Transverse colon (tissue), 4 donors: ENCODE measurements around the gene AGPS. TPM values are rescaled to one million over a fixed set of nuclear protein-coding genes. Genes with fewer than 3 reads are reported as not detected.

ENCODE experiments used
- DNase-seq: peaks from one replicate; pipeline ENCODE4 v3.0.0-alpha.2; 2019
- H3K27ac ChIP-seq, 4 donors: fragments of 200-600 bp; sonication (generic); 2 replicates each; pipeline ENCODE4 v1.5.1; 2016 to 2018; ENCODE audit warnings: inconsistent platforms in 4 of 4
- H3K27me3 ChIP-seq: fragments of 200-600 bp; sonication (generic); 2 replicates; pipeline ENCODE4 v1.5.1; 2017; ENCODE audit warnings: inconsistent platforms
- H3K36me3 ChIP-seq, 4 donors: fragments of 200-600 bp; sonication (generic); 2 replicates each; pipeline ENCODE4 v1.5.1; 2017 to 2019; ENCODE audit warnings: inconsistent platforms in 4 of 4
- H3K4me1 ChIP-seq, 4 donors: fragments of 200-600 bp; sonication (generic); 2 replicates each; pipeline ENCODE4 v1.5.1; 2017 to 2020; ENCODE audit warnings: inconsistent platforms in 4 of 4
- H3K4me3 ChIP-seq, 4 donors: fragments of 200-600 bp; sonication (generic); 1 replicate in 1 of 4; 2 replicates in 3 of 4; pipeline versions ENCODE4 v1.5.1 to v1.6.1; 2017 to 2019; ENCODE audit warnings: inconsistent platforms in 4 of 4
- H3K9me3 ChIP-seq, 2 donors: fragments of 200-600 bp; sonication (generic); 2 replicates each; pipeline ENCODE4 v1.5.1; 2017 to 2019; ENCODE audit warnings: inconsistent platforms in 2 of 2
- EP300 ChIP-seq: sonication (generic); formaldehyde crosslinking; IDR thresholded peaks from one replicate; pipeline ENCODE4 v1.6.1; 2017; ENCODE audit warnings: antibody characterized with exemption, low read depth
- POLR2A ChIP-seq: fragments of 450-650 bp; IDR thresholded peaks from one replicate; pipeline ENCODE4 v1.6.1; 2016; ENCODE audit warnings: antibody characterized with exemption, mild to moderate bottlenecking, moderate library complexity
- POLR2AphosphoS5 ChIP-seq, 3 donors: sonication (generic); formaldehyde crosslinking; IDR thresholded peaks; one replicate each; pipeline ENCODE4 v1.6.1; 2016; ENCODE audit warnings: antibody characterized with exemption in 3 of 3
- WGBS, 2 donors: methylation state at CpG; one replicate each; pipeline ENCODE4 v1.1.5; 2018; ENCODE audit warnings: low coverage in 1 of 2; 5-methylcytosine and 5-hydroxymethylcytosine counted together
- in situ Hi-C, 4 donors: fragments of 200-750 bp; cut with MboI; loops; one replicate each; pipeline versions ENCODE4 v1.15.0 to v1.15.1; 2017; ENCODE audit warnings: low sequenced_read_pairs in 3 of 4, low pct_ligation_motif_present in 1 of 4, low pct_unique_long_range_greater_than_20kb in 1 of 4
- intact Hi-C: fragments of 100-400 bp; cut with DNase I; formaldehyde crosslinking; loops from one replicate; pipeline ENCODE4 v1.15.1; 2023; ENCODE audit warnings: low total_unique reads
- total RNA-seq, 4 donors: library from RNA; depleted of rRNA; stranded (reverse); fragments of >200 nt; gene quantifications; one replicate each; pipeline ENCODE4 v1.1.0, GENCODE V29; 2016
- TF ChIP-seq, protein P1 (sequence below), 5 experiments: fragments of 200-600 bp in 3 of 5; fragments of 450-650 bp in 2 of 5; sonication (generic) in 3 of 5; IDR thresholded peaks; 1 replicate in 2 of 5; 2 replicates in 3 of 5; pipeline ENCODE4 v1.5.1; 2016 to 2017; ENCODE audit warnings: antibody characterized with exemption in 5 of 5, inconsistent platforms in 3 of 5, mild to moderate bottlenecking in 2 of 5, moderate library complexity in 1 of 5

The AGPS gene
- total RNA-seq, 4 donors from 2014 or later, result 15.0 to 81.6 (median 58.1) TPM

DNA sequence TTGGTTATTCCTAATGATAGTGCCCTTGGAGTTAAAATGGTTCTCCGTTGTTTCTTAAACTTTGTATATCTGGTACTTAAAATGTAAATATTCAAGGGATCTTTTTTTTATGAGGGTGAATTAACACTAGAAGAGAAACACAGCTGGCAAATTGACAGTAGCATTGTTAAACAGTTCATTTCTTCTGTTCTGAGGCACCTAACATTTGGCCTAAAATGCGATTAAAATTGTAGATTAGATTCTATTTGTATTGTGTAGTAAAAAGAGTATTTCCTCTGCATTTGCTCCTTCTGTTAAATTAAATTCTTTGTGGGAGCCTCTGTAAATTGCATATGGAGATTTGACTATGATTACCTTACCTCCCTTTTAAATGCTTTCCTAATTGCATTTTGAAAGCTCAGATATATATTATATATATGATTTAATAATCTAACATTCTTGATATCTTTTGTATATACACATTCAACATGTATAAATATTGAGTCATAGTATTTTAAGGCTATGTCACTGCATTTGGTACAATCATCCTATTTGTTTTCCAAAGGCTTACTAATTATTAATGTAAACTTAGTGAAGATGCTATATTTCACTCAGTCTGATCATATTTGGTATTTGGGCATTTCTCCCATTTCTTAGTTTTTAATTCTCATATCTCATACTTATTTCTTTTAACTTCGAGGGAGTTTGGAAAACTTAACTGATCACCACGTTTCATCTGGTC lies 124.4 kb downstream of the AGPS start:
- in situ Hi-C loops (no loop called here), intact Hi-C loops (no loop called here)
- Histone ChIP-seq H3K4me3 (no peak overlapping the region), H3K4me1 (peaks cover 0 to 19% (median 12%) of the 10 kb centered on the region in 4 donors), H3K9me3 (no peaks in the 10 kb centered on the region), H3K27me3 (no peaks in the 10 kb centered on the region), H3K27ac (no peak overlapping the region), H3K36me3 (peaks cover 0 to 16% (median 2%) of the 10 kb centered on the region in 4 donors)
- no peak for DNase-seq
- TF ChIP-seq POLR2A (no peak), POLR2AphosphoS5 (IDR thresholded peaks at IDR 0.05) (no peak), EP300 (no peak)
- TF ChIP-seq, protein P1, sequence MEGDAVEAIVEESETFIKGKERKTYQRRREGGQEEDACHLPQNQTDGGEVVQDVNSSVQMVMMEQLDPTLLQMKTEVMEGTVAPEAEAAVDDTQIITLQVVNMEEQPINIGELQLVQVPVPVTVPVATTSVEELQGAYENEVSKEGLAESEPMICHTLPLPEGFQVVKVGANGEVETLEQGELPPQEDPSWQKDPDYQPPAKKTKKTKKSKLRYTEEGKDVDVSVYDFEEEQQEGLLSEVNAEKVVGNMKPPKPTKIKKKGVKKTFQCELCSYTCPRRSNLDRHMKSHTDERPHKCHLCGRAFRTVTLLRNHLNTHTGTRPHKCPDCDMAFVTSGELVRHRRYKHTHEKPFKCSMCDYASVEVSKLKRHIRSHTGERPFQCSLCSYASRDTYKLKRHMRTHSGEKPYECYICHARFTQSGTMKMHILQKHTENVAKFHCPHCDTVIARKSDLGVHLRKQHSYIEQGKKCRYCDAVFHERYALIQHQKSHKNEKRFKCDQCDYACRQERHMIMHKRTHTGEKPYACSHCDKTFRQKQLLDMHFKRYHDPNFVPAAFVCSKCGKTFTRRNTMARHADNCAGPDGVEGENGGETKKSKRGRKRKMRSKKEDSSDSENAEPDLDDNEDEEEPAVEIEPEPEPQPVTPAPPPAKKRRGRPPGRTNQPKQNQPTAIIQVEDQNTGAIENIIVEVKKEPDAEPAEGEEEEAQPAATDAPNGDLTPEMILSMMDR (IDR thresholded peaks at IDR 0.05), result no peak
- WGBS, 2 donors, result 65 to 84% methylated on average over 2 to 4 of the region's 4 CpGs

DNA sequence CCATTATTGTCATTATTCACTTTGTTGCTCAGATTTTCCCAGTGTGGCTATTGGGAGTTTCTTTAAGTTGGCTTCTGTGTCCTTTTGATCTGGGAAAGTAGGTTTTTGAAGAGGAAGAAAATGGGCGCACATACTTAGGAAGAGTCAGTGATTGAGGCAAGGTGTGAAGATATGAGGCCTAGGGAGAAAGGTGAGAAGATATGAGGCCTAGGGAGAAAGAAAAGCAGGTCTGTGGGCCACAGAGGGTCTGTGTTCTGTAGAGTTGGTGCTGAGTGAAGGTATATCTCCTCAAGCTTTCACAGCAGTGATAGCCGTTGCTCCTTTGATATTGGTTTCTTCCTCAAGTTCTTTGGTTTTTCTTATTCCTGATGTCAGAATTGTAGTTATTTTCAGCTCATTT lies 126.2 kb downstream of the AGPS start:
- intact Hi-C loops (no loop called here), in situ Hi-C loops (no loop called here)
- peaks cover 0 to 16% (median 1%) of the 10 kb centered on the region in 4 donors for H3K36me3 ChIP-seq
- no peaks in the 10 kb centered on the region for H3K9me3 ChIP-seq
- DNase-seq, result no peak
- no peak overlapping the region for H3K4me3 ChIP-seq
- no peaks in the 10 kb centered on the region for H3K27me3 ChIP-seq
- peaks cover 0 to 19% (median 12%) of the 10 kb centered on the region in 4 donors for H3K4me1 ChIP-seq
- H3K27ac ChIP-seq, result no peak overlapping the region
- 96 to 100% methylated on average over 2 of the region's 2 CpGs for WGBS, 2 donors
- TF ChIP-seq POLR2AphosphoS5 (IDR thresholded peaks at IDR 0.05), result no peak
- no peak for TF ChIP-seq EP300
- TF ChIP-seq, protein P1 (IDR thresholded peaks at IDR 0.05), result no peak
- no peak for TF ChIP-seq POLR2A

DNA sequence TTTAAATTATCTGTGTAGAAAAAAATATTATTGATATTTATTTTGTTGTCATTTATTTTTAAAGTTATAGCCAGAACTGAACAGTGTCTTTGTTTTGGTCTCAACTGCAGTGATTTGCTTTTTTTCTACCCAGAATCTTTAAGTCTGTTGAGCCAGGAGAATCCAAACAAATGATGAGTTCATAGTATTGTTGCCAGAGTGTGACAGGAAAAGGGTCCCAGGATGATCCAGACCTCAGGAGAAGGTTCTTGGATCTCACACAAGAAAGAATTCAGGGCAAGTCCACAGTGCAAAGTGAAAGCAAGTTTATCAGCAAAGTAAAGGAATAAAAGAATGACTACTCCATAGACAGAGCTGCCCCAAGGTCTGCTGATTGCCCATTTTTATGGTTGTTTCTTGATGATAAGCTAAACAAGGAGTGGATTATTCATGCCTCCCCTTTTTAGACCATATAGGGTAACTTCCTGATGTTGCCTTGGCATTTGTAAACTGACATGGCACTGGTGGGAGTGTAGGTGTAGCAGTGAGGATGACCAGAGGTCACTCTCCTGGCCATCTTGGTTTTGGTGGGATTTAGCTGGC lies 127.1 kb downstream of the AGPS start:
- in situ Hi-C loops, result no loop called here
- Histone ChIP-seq H3K27me3 (no peaks in the 10 kb centered on the region), H3K4me1 (peaks cover 0 to 19% (median 12%) of the 10 kb centered on the region in 4 donors), H3K27ac (peak overlapping the region; percentile 26 to 47 (median 32)), H3K4me3 (no peak overlapping the region), H3K9me3 (no peaks in the 10 kb centered on the region), H3K36me3 (peaks cover 0 to 11% (median 0%) of the 10 kb centered on the region in 4 donors)
- DNase-seq, result peak; percentile 11
- intact Hi-C loops, result no loop called here
- TF ChIP-seq POLR2AphosphoS5 (IDR thresholded peaks at IDR 0.05) (no peak), EP300 (no peak), POLR2A (no peak)
- TF ChIP-seq, protein P1 (IDR thresholded peaks at IDR 0.05), result no peak

DNA sequence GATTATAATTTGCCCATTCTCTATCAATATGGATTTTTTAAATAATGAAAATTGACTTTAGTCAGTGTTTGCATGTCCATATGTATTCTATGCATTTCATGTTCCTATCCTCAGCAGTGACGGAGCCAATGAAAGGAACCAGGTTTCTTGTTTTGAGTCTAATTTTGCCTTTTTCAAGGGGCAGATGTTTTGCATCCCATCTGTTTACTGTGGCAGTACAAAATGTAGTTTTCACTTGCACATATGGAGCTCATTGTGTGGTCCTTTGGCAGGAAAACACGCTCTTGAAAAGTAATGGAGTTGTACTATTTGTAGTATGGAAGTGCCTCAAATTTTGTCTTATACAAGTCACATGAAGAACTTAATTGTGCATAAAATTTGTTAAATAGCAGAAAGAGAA lies 127.8 kb downstream of the AGPS start:
- no peak for DNase-seq
- in situ Hi-C loops, result no loop called here
- intact Hi-C loops, result no loop called here
- H3K9me3 ChIP-seq, result no peaks in the 10 kb centered on the region
- H3K4me1 ChIP-seq, result peaks cover 0 to 19% (median 12%) of the 10 kb centered on the region in 4 donors
- no peaks in the 10 kb centered on the region for H3K27me3 ChIP-seq
- H3K4me3 ChIP-seq, result no peak overlapping the region
- H3K36me3 ChIP-seq, result peaks cover 0 to 8% (median 0%) of the 10 kb centered on the region in 4 donors
- peak overlapping the region in 2 of 4 donors; percentile 28 to 32 for H3K27ac ChIP-seq
- TF ChIP-seq POLR2AphosphoS5 (IDR thresholded peaks at IDR 0.05), result no peak
- TF ChIP-seq EP300, result no peak
- 87 to 95% methylated on average over 2 of the region's 2 CpGs for WGBS, 2 donors
